ENCODE data around the gene TMEM185B.

TMEM185B gene

DNA sequence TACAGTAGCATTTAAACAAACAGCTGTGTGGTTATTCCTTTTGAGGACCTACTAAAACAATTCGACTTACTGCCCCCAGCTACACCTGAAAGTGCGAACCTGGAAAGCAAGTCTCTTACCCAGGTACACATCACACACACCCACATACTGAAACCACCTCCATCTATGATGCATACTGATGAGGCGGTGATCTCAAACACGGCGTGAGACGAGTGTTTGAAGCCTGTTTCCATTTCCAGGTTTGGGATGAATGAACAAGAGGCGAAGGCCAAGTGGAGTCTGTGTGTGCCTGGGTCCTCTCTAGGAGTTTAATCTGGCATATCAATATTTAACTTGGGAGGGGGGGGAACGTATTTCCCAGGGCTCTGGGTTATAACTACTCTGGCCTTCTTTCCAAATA is 1.6 kb downstream of the TMEM185B start:
- Histone ChIP-seq H3K79me2 (ENCODE audit: control insufficient read depth, insufficient read depth, low read length, unreplicated experiment) (peaks cover 22% of the 10 kb centered on the region), H2AFZ (ENCODE audit: low read length, unreplicated experiment) (no peak overlapping the region), H3K27me3 (ENCODE audit: insufficient read depth, low read length) (no peaks in the 10 kb centered on the region), H3K36me3 (ENCODE audit: insufficient read depth, low read length) (peaks cover 18% of the 10 kb centered on the region; the same call in 1 of the 2 replicates), H3K4me3 (ENCODE audit: low read depth, low read length) (peak overlapping the region; percentile 87), H3K4me1 (ENCODE audit: control insufficient read depth, insufficient read depth, low read length, unreplicated experiment) (peaks cover 27% of the 10 kb centered on the region), H3K27ac (ENCODE audit: low read depth, low read length) (no peak overlapping the region)

DNA sequence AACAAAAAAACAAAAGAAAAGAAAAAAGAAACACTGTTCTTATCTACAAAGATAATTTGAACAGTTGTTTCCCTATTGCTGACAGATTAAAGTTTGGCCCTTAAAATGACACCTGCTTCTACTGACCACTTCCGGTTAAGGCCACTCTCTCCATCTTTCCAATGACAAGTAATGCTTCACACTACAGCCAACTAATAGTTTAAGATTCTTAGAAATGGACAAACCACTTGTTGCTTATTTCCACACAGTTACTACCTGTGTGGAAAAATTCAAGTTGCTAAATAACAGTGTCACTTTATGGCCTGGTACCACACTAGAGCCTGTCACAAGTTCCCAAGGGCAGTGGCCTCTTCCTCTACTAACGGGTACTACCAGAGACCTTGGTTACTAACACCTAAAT is 2.4 kb downstream of the TMEM185B start:
- peak overlapping the region; percentile 87 for H3K4me3 ChIP-seq (ENCODE audit: low read depth, low read length)
- peaks cover 27% of the 10 kb centered on the region for H3K4me1 ChIP-seq (ENCODE audit: control insufficient read depth, insufficient read depth, low read length, unreplicated experiment)
- no peak overlapping the region for H3K27ac ChIP-seq (ENCODE audit: low read depth, low read length)
- no peaks in the 10 kb centered on the region for H3K27me3 ChIP-seq (ENCODE audit: insufficient read depth, low read length)
- no peak overlapping the region for H2AFZ ChIP-seq (ENCODE audit: low read length, unreplicated experiment)
- peaks cover 18% of the 10 kb centered on the region; the same call in 1 of the 2 replicates for H3K36me3 ChIP-seq (ENCODE audit: insufficient read depth, low read length)
- H3K79me2 ChIP-seq (ENCODE audit: control insufficient read depth, insufficient read depth, low read length, unreplicated experiment): peaks cover 22% of the 10 kb centered on the region

DNA sequence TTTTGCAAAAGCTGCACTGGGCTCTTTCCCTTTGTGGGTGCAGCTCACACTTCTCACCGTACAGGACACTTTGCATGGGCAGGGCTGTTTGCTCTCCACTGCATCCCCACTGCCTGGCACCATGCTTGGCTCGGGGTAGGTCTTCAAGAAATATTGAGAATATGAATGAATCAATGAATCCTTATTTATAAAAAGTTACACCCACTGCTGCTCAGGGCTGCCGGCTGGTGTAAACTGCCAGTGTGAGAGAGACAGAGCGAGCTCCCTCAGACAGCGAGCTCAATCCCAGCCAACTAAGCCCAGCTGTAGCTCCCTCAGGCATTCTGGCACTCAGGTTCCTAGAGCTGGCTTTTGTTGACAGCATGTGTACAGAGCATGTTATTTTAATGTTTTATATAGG is 3.4 kb downstream of the TMEM185B start:
- peaks cover 27% of the 10 kb centered on the region for H3K4me1 ChIP-seq (ENCODE audit: control insufficient read depth, insufficient read depth, low read length, unreplicated experiment)
- H3K27ac ChIP-seq (ENCODE audit: low read depth, low read length): no peak overlapping the region
- H2AFZ ChIP-seq (ENCODE audit: low read length, unreplicated experiment): no peak overlapping the region
- no peaks in the 10 kb centered on the region for H3K27me3 ChIP-seq (ENCODE audit: insufficient read depth, low read length)
- peaks cover 22% of the 10 kb centered on the region for H3K79me2 ChIP-seq (ENCODE audit: control insufficient read depth, insufficient read depth, low read length, unreplicated experiment)
- no peak overlapping the region for H3K4me3 ChIP-seq (ENCODE audit: low read depth, low read length)
- peaks cover 18% of the 10 kb centered on the region; the same call in 1 of the 2 replicates for H3K36me3 ChIP-seq (ENCODE audit: insufficient read depth, low read length)

GRCh38 chr2:120219291-120219690 is 3.9 kb downstream of the TMEM185B start:
- Histone ChIP-seq H3K36me3 (ENCODE audit: insufficient read depth, low read length) (peaks cover 18% of the 10 kb centered on the region; the same call in 1 of the 2 replicates), H3K27ac (ENCODE audit: low read depth, low read length) (no peak overlapping the region), H3K79me2 (ENCODE audit: control insufficient read depth, insufficient read depth, low read length, unreplicated experiment) (peaks cover 22% of the 10 kb centered on the region), H3K4me3 (ENCODE audit: low read depth, low read length) (no peak overlapping the region), H3K27me3 (ENCODE audit: insufficient read depth, low read length) (no peaks in the 10 kb centered on the region), H3K4me1 (ENCODE audit: control insufficient read depth, insufficient read depth, low read length, unreplicated experiment) (peaks cover 26% of the 10 kb centered on the region), H2AFZ (ENCODE audit: low read length, unreplicated experiment) (no peak overlapping the region)

DNA sequence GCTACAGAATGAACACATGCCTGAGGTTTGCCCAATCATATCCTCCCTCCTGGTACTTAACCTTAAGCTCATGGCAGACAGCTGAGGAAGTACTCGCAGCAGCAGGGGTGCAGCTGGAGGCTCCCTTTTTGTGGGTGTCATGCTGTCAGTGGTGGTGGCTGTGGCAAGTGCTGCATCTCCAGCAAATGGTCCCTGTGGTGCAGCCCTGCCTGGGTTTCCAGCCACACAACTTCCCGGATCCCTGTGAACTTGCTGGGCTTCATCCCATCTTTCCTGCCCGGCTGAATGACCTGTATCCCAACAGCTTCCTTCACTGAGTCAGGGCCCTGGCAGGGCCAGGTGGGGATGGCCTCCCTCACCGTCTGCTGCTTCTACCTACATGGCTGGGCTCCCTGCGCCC is 5.0 kb downstream of the TMEM185B start:
- H3K27ac ChIP-seq (ENCODE audit: low read depth, low read length): no peak overlapping the region
- H3K4me3 ChIP-seq (ENCODE audit: low read depth, low read length): no peak overlapping the region
- peaks cover 20% of the 10 kb centered on the region for H3K4me1 ChIP-seq (ENCODE audit: control insufficient read depth, insufficient read depth, low read length, unreplicated experiment)
- H3K36me3 ChIP-seq (ENCODE audit: insufficient read depth, low read length): peaks cover 18% of the 10 kb centered on the region; the same call in 1 of the 2 replicates
- peaks cover 22% of the 10 kb centered on the region for H3K79me2 ChIP-seq (ENCODE audit: control insufficient read depth, insufficient read depth, low read length, unreplicated experiment)
- H3K27me3 ChIP-seq (ENCODE audit: insufficient read depth, low read length): no peaks in the 10 kb centered on the region
- H2AFZ ChIP-seq (ENCODE audit: low read length, unreplicated experiment): no peak overlapping the region

GRCh38 chr2:120210270-120210693 is 12.9 kb downstream of the TMEM185B start:
- Histone ChIP-seq H3K79me2 (ENCODE audit: control insufficient read depth, insufficient read depth, low read length, unreplicated experiment) (no peaks in the 10 kb centered on the region), H3K36me3 (ENCODE audit: insufficient read depth, low read length) (no peaks in the 10 kb centered on the region), H3K27me3 (ENCODE audit: insufficient read depth, low read length) (no peaks in the 10 kb centered on the region), H3K27ac (ENCODE audit: low read depth, low read length) (no peak overlapping the region), H3K4me3 (ENCODE audit: low read depth, low read length) (no peak overlapping the region), H3K4me1 (ENCODE audit: control insufficient read depth, insufficient read depth, low read length, unreplicated experiment) (no peaks in the 10 kb centered on the region), H2AFZ (ENCODE audit: low read length, unreplicated experiment) (no peak overlapping the region)

DNA sequence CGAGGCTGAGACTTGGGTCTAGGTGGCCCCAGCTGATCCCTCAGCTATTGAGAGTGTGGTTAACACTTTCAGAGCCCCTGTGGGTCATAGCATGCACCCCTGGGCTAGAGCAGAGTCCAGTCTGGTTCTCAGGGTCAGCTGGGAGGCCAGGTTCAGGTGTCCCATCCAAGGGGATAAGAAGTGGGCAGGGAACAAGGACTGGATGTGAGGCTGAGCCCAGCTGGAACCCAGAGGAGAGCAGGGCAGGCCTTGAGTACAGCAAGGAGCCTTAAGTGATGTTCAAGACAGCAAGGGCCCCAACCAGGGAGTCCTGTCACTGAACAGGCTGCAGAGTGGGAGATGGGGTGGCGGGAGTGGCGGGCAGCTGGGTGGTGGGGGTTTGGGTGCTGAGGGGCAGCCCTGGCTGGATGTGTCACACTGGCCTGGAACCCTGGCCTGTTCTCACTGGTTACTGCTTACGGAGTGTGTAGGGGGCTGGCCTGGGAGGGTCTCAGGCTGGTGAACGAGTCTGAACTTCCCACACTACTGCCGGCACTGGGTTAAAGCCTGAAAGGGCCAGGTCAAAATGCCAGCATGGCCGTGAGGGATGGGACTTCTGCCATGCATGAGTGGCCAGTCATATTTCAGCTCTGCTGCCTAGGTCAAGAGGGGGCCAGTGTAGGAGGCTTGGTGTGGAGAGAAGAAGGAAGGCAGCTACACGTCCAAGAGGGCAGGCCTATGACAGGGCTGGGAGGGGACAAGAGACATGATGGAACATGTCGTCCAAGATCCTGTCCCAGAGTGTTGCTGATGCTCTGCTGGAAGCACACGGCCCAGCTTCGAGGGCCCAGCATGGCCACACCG is 13.6 kb downstream of the TMEM185B start:
- H2AFZ ChIP-seq (ENCODE audit: low read length, unreplicated experiment): no peak overlapping the region
- no peaks in the 10 kb centered on the region for H3K79me2 ChIP-seq (ENCODE audit: control insufficient read depth, insufficient read depth, low read length, unreplicated experiment)

GRCh38 chr2:120208381-120209353 is 14.5 kb downstream of the TMEM185B start:
- H3K4me1 ChIP-seq (ENCODE audit: control insufficient read depth, insufficient read depth, low read length, unreplicated experiment): no peaks in the 10 kb centered on the region
- no peaks in the 10 kb centered on the region for H3K36me3 ChIP-seq (ENCODE audit: insufficient read depth, low read length)
- no peak overlapping the region for H3K4me3 ChIP-seq (ENCODE audit: low read depth, low read length)
- no peaks in the 10 kb centered on the region for H3K79me2 ChIP-seq (ENCODE audit: control insufficient read depth, insufficient read depth, low read length, unreplicated experiment)
- no peak overlapping the region for H3K27ac ChIP-seq (ENCODE audit: low read depth, low read length)
- no peaks in the 10 kb centered on the region for H3K27me3 ChIP-seq (ENCODE audit: insufficient read depth, low read length)
- no peak overlapping the region for H2AFZ ChIP-seq (ENCODE audit: low read length, unreplicated experiment)

More for the DNA sequence above, 13.6 kb downstream of the TMEM185B start:
- Histone ChIP-seq H3K27ac (ENCODE audit: low read depth, low read length) (no peak overlapping the region), H3K4me1 (ENCODE audit: control insufficient read depth, insufficient read depth, low read length, unreplicated experiment) (no peaks in the 10 kb centered on the region), H3K4me3 (ENCODE audit: low read depth, low read length) (no peak overlapping the region), H3K27me3 (ENCODE audit: insufficient read depth, low read length) (no peaks in the 10 kb centered on the region), H3K36me3 (ENCODE audit: insufficient read depth, low read length) (no peaks in the 10 kb centered on the region)

DNA sequence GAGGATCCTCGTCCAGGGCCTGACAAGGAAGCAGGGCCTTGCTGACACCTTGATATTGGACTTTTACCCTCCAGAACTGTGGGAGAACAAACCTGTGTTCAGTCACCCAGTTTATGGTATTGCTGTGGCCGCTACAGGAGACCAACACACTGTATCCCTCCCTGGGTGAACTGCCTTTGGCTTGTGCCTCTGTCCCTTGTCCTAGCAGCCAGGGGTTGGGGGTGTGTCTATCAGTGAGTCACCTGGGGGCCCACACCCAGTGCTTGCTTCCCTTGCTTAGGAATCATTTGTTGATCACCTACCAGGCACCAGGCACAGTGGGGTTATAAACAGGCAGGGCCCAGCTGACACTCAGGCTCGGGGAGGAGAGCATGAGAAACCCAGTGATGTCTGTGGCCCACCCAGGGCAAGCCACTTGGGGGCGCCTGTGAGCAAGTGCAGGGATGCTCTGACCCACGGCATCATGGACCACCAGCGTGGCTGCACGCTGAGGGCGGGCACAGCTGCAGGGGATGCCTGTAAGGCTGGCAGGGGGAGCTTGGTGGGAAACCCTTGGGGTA is 17.1 kb downstream of the TMEM185B start:
- Histone ChIP-seq H3K79me2 (ENCODE audit: control insufficient read depth, insufficient read depth, low read length, unreplicated experiment) (no peaks in the 10 kb centered on the region), H3K36me3 (ENCODE audit: insufficient read depth, low read length) (no peaks in the 10 kb centered on the region), H3K27ac (ENCODE audit: low read depth, low read length) (no peak overlapping the region), H3K4me3 (ENCODE audit: low read depth, low read length) (no peak overlapping the region), H2AFZ (ENCODE audit: low read length, unreplicated experiment) (no peak overlapping the region), H3K4me1 (ENCODE audit: control insufficient read depth, insufficient read depth, low read length, unreplicated experiment) (no peaks in the 10 kb centered on the region), H3K27me3 (ENCODE audit: insufficient read depth, low read length) (no peaks in the 10 kb centered on the region)

DNA sequence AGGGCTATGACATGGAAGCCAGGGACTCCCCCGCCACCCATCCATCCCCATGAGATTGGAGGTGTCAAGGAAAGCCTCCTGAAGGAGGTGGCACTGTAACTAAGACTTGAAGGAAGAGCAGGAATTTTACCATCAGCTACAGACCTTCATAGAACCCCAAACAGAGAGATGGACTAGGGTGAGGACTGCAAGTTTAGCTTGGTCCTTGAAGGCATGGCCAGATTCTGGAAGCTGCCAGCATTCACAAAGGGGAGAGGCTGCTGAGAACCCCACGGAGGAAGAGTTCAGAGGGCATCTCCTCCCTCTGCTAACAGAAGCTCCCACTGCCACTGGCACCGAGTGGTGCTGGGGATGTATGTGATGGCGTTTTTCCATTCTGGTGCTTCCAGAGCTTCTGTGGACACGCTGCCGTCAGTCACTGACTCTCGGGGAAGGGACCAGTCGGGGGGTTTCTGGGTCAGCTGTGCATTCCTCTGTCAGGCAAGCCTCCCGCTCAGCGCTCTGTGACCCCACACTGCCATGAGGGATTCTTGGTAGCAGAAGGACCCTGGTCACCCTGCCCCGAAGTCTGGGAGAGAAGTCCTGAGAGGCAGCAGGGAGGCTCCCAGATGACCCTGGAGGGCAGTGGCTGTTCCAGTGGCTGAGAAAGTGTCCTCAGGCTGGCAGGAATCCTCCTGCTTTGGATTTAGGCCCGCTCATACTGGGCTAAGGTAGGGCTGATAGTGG is 18.1 kb downstream of the TMEM185B start:
- Histone ChIP-seq H3K4me1 (ENCODE audit: control insufficient read depth, insufficient read depth, low read length, unreplicated experiment) (no peaks in the 10 kb centered on the region), H2AFZ (ENCODE audit: low read length, unreplicated experiment) (no peak overlapping the region), H3K27me3 (ENCODE audit: insufficient read depth, low read length) (no peaks in the 10 kb centered on the region), H3K27ac (ENCODE audit: low read depth, low read length) (no peak overlapping the region), H3K36me3 (ENCODE audit: insufficient read depth, low read length) (no peaks in the 10 kb centered on the region), H3K4me3 (ENCODE audit: low read depth, low read length) (no peak overlapping the region), H3K79me2 (ENCODE audit: control insufficient read depth, insufficient read depth, low read length, unreplicated experiment) (no peaks in the 10 kb centered on the region)

Data from ACC112 (cell line).